ENCODE measurements around the gene TSPEAR.

GRCh38 chr21:44760376-44760775, 49.0 kb upstream of the TSPEAR start:
- TF ChIP-seq CTCF (IDR thresholded peaks at IDR 0.05) (no peak), POLR2A (IDR thresholded peaks at IDR 0.05) (no peak)
